H9 (cell line): ENCODE data around the gene BRAF. TPM values are rescaled to one million over a fixed set of nuclear protein-coding genes. Genes with fewer than 3 reads are reported as not detected.

Experiments
- DNase-seq: peaks from one replicate; pipeline ENCODE4 v3.0.0-alpha.2; 2017
- H2AFZ ChIP-seq: one replicate; pipeline ENCODE4 v1.6.1; 2013; ENCODE audit warnings: mild to moderate bottlenecking, low read length, control low read depth, moderate library complexity
- H2AK5ac ChIP-seq: 2 replicates; pipeline ENCODE4 v1.6.1; 2013; ENCODE audit warnings: low read length, control low read depth, mixed read lengths; ENCODE audit not compliant: insufficient read length
- H2BK120ac ChIP-seq: one replicate; pipeline ENCODE4 v1.6.1; 2013; ENCODE audit warnings: low read depth, mild to moderate bottlenecking, low read length, control low read depth, inconsistent platforms; ENCODE audit not compliant: poor library complexity, severe bottlenecking
- H2BK12ac ChIP-seq: 2 replicates; pipeline ENCODE4 v1.6.1; 2013; ENCODE audit warnings: low read length, control low read depth, mixed read lengths, low read depth; ENCODE audit not compliant: insufficient read length
- H2BK15ac ChIP-seq: 2 replicates; pipeline ENCODE4 v1.6.1; 2013; ENCODE audit warnings: low read depth, low read length, control low read depth
- H2BK20ac ChIP-seq: one replicate; pipeline ENCODE4 v1.6.1; 2013; ENCODE audit warnings: low read depth, mild to moderate bottlenecking, low read length, control low read depth, inconsistent platforms; ENCODE audit not compliant: poor library complexity, severe bottlenecking
- H2BK5ac ChIP-seq: 2 replicates; pipeline ENCODE4 v1.6.1; 2013; ENCODE audit warnings: low read length, control low read depth, mixed read lengths; ENCODE audit not compliant: insufficient read length
- H3K14ac ChIP-seq: 2 replicates; pipeline ENCODE4 v1.6.1; 2013; ENCODE audit warnings: low read length, control low read depth; ENCODE audit not compliant: insufficient read depth
- H3K18ac ChIP-seq: 2 replicates; pipeline ENCODE4 v1.6.1; 2013; ENCODE audit warnings: low read depth, mild to moderate bottlenecking, mixed read lengths, low read length, control low read depth; ENCODE audit not compliant: insufficient read length
- H3K23ac ChIP-seq: 2 replicates; pipeline ENCODE4 v1.6.1; 2013; ENCODE audit warnings: low read length, control low read depth, mixed read lengths, low read depth; ENCODE audit not compliant: insufficient read length
- H3K23me2 ChIP-seq: 2 replicates; pipeline ENCODE4 v1.6.1; 2013; ENCODE audit warnings: low read depth, mild to moderate bottlenecking, mixed read lengths, low read length, control low read depth; ENCODE audit not compliant: insufficient read length, poor library complexity, severe bottlenecking
- H3K27ac ChIP-seq: 2 replicates; pipeline ENCODE4 v1.5.1; 2013; ENCODE audit warnings: low read length, control low read depth, mixed read lengths, low read depth; ENCODE audit not compliant: insufficient read length
- H3K27me3 ChIP-seq: 2 replicates; pipeline ENCODE4 v1.6.1; 2013; ENCODE audit warnings: low read length, control low read depth, inconsistent platforms; ENCODE audit not compliant: insufficient read depth
- H3K4ac ChIP-seq: 2 replicates; pipeline ENCODE4 v1.6.1; 2013; ENCODE audit warnings: low read depth, mild to moderate bottlenecking, control low read depth, inconsistent platforms, low read length, moderate library complexity
- H3K4me1 ChIP-seq: 2 replicates; pipeline ENCODE4 v1.6.1; 2013; ENCODE audit warnings: low read length, control low read depth, inconsistent platforms; ENCODE audit not compliant: insufficient read depth
- H3K4me2 ChIP-seq: 2 replicates; pipeline ENCODE4 v1.6.1; 2013; ENCODE audit warnings: low read length, control low read depth, mixed read lengths; ENCODE audit not compliant: insufficient read length, insufficient read depth
- H3K56ac ChIP-seq: 2 replicates; pipeline ENCODE4 v1.6.1; 2013; ENCODE audit warnings: low read depth, mild to moderate bottlenecking, mixed read lengths, low read length, control low read depth; ENCODE audit not compliant: insufficient read length
- H3K79me1 ChIP-seq: 2 replicates; pipeline ENCODE4 v1.6.1; 2013; ENCODE audit warnings: low read depth, mild to moderate bottlenecking, moderate library complexity, low read length, control low read depth, inconsistent platforms; ENCODE audit not compliant: insufficient read depth, poor library complexity, severe bottlenecking
- H3K79me2 ChIP-seq: 2 replicates; pipeline ENCODE4 v1.6.1; 2013; ENCODE audit warnings: low read length, control low read depth, inconsistent platforms; ENCODE audit not compliant: insufficient read depth
- H3K9ac ChIP-seq: 2 replicates; pipeline ENCODE4 v1.6.1; 2013; ENCODE audit warnings: low read length, control low read depth, mixed read lengths; ENCODE audit not compliant: insufficient read length; ENCODE audit errors: extremely low read depth
- H3K9me3 ChIP-seq: one replicate; pipeline ENCODE4 v1.6.1; 2013; ENCODE audit warnings: low read depth, low read length, inconsistent platforms; ENCODE audit not compliant: control insufficient read depth
- H3T11ph ChIP-seq: one replicate; pipeline ENCODE4 v1.6.1; 2013; ENCODE audit warnings: mild to moderate bottlenecking, low read length, control low read depth, inconsistent platforms
- H4K20me1 ChIP-seq: one replicate; pipeline ENCODE4 v1.6.1; 2013; ENCODE audit not compliant: control insufficient read depth, insufficient read length, insufficient read depth
- H4K5ac ChIP-seq: 2 replicates; pipeline ENCODE4 v1.6.1; 2013; ENCODE audit warnings: low read depth, mild to moderate bottlenecking, mixed read lengths, low read length, control low read depth; ENCODE audit not compliant: insufficient read length
- H4K8ac ChIP-seq: replicated peaks from 2 replicates; pipeline ENCODE4 v1.6.1; 2013; ENCODE audit warnings: low read length, control low read depth, mixed read lengths, low read depth; ENCODE audit not compliant: insufficient read length
- H4K91ac ChIP-seq: 2 replicates; pipeline ENCODE4 v1.6.1; 2013; ENCODE audit warnings: low read depth, mild to moderate bottlenecking, moderate library complexity, mixed read lengths, low read length, control low read depth; ENCODE audit not compliant: insufficient read length
- H3K27ac Mint-ChIP-seq, 3 experiments: 2 replicates in 2 of 3; 3 replicates in 1 of 3; pipeline ENCODE4 v1.8.0; 2020 to 2021; ENCODE audit warnings: mixed read lengths in 3 of 3, mild to moderate bottlenecking in 1 of 3, moderate library complexity in 1 of 3
- H3K27me3 Mint-ChIP-seq: 2 replicates; pipeline ENCODE4 v1.8.0; 2021; ENCODE audit warnings: low read depth, mild to moderate bottlenecking, moderate library complexity, mixed read lengths
- H3K36me3 Mint-ChIP-seq, 3 experiments: 2 replicates in 2 of 3; 3 replicates in 1 of 3; pipeline ENCODE4 v1.8.0; 2020 to 2021; ENCODE audit warnings: low read depth in 3 of 3, mixed read lengths in 3 of 3; ENCODE audit not compliant: insufficient read depth in 1 of 3
- H3K4me1 Mint-ChIP-seq, 2 experiments: 2 replicates each; pipeline ENCODE4 v1.8.0; 2020; ENCODE audit warnings: mixed read lengths in 2 of 2
- H3K4me3 Mint-ChIP-seq, 2 experiments: 2 replicates in 1 of 2; 3 replicates in 1 of 2; pipeline ENCODE4 v1.8.0; 2020 to 2021; ENCODE audit warnings: mild to moderate bottlenecking in 2 of 2, mixed read lengths in 2 of 2, moderate library complexity in 1 of 2
- H3K9me3 Mint-ChIP-seq, 2 experiments: 2 replicates in 1 of 2; 3 replicates in 1 of 2; pipeline ENCODE4 v1.8.0; 2020; ENCODE audit warnings: mild to moderate bottlenecking in 2 of 2, mixed read lengths in 2 of 2, moderate library complexity in 1 of 2
- WGBS: extraction: QIAGEN DNeasy Blood & Tissue Kit; methylation state at CpG from one replicate; pipeline ENCODE4 v1.1.7; 2013; ENCODE audit warnings: missing lambda C conversion rate, low lambda C conversion rate, mixed read lengths; ENCODE audit not compliant: insufficient read length; ENCODE audit errors: extremely low coverage; 5-methylcytosine and 5-hydroxymethylcytosine counted together
- total RNA-seq: library from RNA; stranded (reverse); gene quantifications from 2 replicates; pipeline ENCODE4 v1.2.1, GENCODE V29; 2021
- TF ChIP-seq, protein P1 (sequence below): fragments of 200-600 bp; sonication (generic); conservative IDR thresholded peaks from 3 replicates; pipeline ENCODE4 v1.8.0; 2021; ENCODE audit warnings: antibody characterized with exemption, mild to moderate bottlenecking

The BRAF gene
- total RNA-seq, 1 experiment from 2014 or later = 32.9 TPM

DNA sequence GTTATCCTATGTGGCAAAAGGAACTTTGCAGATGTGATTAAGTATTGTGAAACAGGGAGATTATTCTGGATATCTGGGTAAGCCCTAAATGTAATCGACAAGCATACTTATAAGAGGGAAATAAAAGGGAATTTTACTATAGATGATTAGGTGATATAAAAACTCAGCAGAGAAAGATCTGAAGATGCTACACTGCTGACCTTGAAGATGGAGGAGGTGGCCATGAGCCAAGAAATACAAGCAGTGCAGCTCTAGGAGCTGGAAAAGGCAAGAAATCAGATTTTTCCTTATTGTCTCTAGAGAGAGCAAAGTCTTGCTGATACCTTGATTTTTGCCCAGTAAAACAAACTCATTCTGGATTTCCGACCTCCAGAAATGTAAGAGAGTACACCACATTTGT lies 67.7 kb downstream of the BRAF start:
- no peak overlapping the region for H4K91ac ChIP-seq
- H3K9ac ChIP-seq = no peak overlapping the region
- H4K5ac ChIP-seq = no peak overlapping the region
- no peak overlapping the region for H3K4ac ChIP-seq
- no peak overlapping the region for H2BK15ac ChIP-seq
- H3K23me2 ChIP-seq = no peaks in the 10 kb centered on the region
- H3T11ph ChIP-seq = no peak overlapping the region
- H3K14ac ChIP-seq = no peak overlapping the region
- H3K4me1 ChIP-seq = no peaks in the 10 kb centered on the region
- no peaks in the 10 kb centered on the region; the same call in 1 of the 2 replicates for H3K79me2 ChIP-seq
- H3K23ac ChIP-seq = no peak overlapping the region
- DNase-seq = no peak
- no peak overlapping the region for H2BK20ac ChIP-seq
- no peak overlapping the region for H3K4me3 Mint-ChIP-seq
- no peak overlapping the region for H2BK120ac ChIP-seq
- H3K27me3 Mint-ChIP-seq = no peaks in the 10 kb centered on the region
- H3K9me3 Mint-ChIP-seq = no peaks in the 10 kb centered on the region
- no peak overlapping the region for H3K18ac ChIP-seq
- H2AFZ ChIP-seq = no peak overlapping the region
- H3K36me3 Mint-ChIP-seq = no peaks in the 10 kb centered on the region
- no peaks in the 10 kb centered on the region for H3K9me3 ChIP-seq
- H2BK12ac ChIP-seq = no peak overlapping the region
- H2AK5ac ChIP-seq = no peak overlapping the region
- H3K27ac Mint-ChIP-seq = no peak overlapping the region
- WGBS = no CpG with 5 or more reads among the region's 2 CpGs
- no peak overlapping the region for H4K8ac ChIP-seq
- peaks cover 8 to 27% of the 10 kb centered on the region in 2 experiments for H3K4me1 Mint-ChIP-seq
- no peaks in the 10 kb centered on the region for H3K79me1 ChIP-seq
- no peaks in the 10 kb centered on the region for H4K20me1 ChIP-seq
- no peak overlapping the region for H3K56ac ChIP-seq
- no peaks in the 10 kb centered on the region for H3K27me3 ChIP-seq
- TF ChIP-seq, protein P1, sequence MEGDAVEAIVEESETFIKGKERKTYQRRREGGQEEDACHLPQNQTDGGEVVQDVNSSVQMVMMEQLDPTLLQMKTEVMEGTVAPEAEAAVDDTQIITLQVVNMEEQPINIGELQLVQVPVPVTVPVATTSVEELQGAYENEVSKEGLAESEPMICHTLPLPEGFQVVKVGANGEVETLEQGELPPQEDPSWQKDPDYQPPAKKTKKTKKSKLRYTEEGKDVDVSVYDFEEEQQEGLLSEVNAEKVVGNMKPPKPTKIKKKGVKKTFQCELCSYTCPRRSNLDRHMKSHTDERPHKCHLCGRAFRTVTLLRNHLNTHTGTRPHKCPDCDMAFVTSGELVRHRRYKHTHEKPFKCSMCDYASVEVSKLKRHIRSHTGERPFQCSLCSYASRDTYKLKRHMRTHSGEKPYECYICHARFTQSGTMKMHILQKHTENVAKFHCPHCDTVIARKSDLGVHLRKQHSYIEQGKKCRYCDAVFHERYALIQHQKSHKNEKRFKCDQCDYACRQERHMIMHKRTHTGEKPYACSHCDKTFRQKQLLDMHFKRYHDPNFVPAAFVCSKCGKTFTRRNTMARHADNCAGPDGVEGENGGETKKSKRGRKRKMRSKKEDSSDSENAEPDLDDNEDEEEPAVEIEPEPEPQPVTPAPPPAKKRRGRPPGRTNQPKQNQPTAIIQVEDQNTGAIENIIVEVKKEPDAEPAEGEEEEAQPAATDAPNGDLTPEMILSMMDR = no peak
- no peak overlapping the region for H2BK5ac ChIP-seq
- H3K4me2 ChIP-seq = no peak overlapping the region
- no peak overlapping the region for H3K27ac ChIP-seq
